ENCODE measurements around the gene PDGFC.

PDGFC gene, protein sequence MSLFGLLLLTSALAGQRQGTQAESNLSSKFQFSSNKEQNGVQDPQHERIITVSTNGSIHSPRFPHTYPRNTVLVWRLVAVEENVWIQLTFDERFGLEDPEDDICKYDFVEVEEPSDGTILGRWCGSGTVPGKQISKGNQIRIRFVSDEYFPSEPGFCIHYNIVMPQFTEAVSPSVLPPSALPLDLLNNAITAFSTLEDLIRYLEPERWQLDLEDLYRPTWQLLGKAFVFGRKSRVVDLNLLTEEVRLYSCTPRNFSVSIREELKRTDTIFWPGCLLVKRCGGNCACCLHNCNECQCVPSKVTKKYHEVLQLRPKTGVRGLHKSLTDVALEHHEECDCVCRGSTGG

DNA sequence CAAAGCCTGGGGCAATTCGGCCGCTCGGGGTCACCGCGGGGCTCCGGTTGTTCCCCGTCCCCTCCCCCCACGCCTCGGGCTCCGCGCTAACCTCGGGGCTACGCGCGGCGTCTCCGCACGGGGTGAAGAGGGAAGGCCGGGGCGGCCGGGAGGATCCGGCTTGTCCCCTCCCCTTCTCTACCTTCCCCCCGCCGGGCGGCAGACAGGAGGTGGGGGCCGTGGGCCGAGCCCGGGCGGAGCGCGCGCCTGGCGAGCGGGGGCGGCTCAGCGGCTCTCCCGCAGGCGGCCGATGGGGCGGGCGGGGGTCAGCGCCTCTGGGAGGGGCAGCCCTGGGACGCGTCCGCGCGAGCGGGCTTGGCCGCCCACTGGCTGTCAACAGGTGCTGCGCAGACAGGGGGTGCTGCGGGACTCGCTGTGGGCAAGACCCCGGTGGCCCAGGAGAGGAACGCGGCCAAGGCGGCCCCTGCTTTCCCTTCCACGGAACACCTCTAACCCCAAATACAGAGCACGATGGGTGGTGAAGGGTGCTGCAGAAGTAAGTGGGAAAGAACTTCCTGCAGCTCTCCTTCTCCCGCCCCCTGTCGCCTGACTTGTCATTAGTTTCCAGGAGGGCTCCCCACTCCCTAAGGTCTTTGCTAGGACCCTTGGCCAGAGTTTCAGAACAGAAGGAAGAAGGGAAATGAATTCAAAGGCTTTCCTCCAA lies at the start of gene PDGFC:
PDGFC (minus strand) TSS at position 124 of the 703 bp plus-strand sequence. CDS start 896 bp downstream, outside the sequence.
- Mint-ChIP-seq H3K27me3 (peaks cover 64% of the 10 kb centered on the region), H3K9me3 (peaks cover 0 to 6% of the 10 kb centered on the region in 2 donors), H3K4me3 (peak within 1 kb of the TSS; percentile 65 to 69), H3K4me1 (peaks cover 8% of the 10 kb centered on the region), H3K27ac (no peak within 1 kb of the TSS)
- DNase-seq (peak; percentile 6 to 9), ATAC-seq (peak; percentile 72)

DNA sequence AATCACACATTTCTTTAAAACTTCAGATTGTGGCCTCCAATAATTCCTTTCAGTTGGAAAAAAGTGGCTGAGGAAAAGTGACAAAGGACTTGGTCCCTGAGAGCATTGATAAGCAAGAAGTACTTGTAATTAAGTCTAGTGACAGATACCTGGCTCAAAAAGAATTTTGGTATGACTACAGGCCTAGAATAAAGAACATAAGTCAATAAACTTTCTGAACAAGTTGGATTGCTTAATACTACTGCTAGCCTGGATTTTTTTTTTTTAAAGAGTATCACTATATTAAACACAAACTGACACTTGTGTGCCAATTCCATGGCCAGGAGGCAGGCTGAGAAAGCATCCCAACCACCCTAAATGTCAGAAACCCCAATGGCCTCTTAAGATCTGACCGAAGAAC lies 49.3 kb upstream of the PDGFC start:
- ATAC-seq (no peak), DNase-seq (no peak)
- peaks cover 0 to 7% of the 10 kb centered on the region in 2 donors for H3K9me3 Mint-ChIP-seq
- H3K27ac Mint-ChIP-seq = no peak overlapping the region
- no peak overlapping the region for H3K4me3 Mint-ChIP-seq
- H3K27me3 Mint-ChIP-seq = no peaks in the 10 kb centered on the region
- H3K4me1 Mint-ChIP-seq = no peaks in the 10 kb centered on the region

DNA sequence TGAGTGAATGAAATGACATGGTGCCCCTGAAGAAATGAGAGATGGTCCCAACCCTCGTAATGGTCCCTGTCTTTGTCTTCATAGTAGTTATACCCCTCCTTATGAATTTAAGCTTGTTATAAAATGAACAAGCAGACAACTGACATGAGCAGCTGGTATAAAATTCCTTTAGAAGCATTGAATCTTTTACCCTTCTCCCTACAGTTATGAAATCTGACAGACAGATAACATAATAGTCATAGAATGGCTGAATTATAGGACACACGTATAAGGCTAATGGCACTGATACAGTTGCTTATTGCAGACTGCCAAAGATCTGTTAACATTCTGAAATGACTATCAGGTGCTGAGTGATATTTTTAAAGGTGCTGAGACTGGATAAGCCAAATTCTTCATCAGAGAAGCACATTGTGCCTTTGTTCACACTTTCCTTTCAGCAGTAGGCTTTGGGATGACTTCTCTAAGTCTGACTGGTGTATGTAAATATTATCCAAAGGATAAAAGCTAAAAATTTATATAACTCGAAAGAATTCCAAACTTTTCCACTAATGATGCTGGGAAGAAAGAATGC lies 47.4 kb upstream of the PDGFC start:
- Mint-ChIP-seq H3K9me3 (peaks cover 0 to 7% of the 10 kb centered on the region in 2 donors), H3K4me3 (no peak overlapping the region), H3K27me3 (no peaks in the 10 kb centered on the region), H3K4me1 (no peaks in the 10 kb centered on the region), H3K27ac (no peak overlapping the region)
- DNase-seq (no peak), ATAC-seq (no peak)

DNA sequence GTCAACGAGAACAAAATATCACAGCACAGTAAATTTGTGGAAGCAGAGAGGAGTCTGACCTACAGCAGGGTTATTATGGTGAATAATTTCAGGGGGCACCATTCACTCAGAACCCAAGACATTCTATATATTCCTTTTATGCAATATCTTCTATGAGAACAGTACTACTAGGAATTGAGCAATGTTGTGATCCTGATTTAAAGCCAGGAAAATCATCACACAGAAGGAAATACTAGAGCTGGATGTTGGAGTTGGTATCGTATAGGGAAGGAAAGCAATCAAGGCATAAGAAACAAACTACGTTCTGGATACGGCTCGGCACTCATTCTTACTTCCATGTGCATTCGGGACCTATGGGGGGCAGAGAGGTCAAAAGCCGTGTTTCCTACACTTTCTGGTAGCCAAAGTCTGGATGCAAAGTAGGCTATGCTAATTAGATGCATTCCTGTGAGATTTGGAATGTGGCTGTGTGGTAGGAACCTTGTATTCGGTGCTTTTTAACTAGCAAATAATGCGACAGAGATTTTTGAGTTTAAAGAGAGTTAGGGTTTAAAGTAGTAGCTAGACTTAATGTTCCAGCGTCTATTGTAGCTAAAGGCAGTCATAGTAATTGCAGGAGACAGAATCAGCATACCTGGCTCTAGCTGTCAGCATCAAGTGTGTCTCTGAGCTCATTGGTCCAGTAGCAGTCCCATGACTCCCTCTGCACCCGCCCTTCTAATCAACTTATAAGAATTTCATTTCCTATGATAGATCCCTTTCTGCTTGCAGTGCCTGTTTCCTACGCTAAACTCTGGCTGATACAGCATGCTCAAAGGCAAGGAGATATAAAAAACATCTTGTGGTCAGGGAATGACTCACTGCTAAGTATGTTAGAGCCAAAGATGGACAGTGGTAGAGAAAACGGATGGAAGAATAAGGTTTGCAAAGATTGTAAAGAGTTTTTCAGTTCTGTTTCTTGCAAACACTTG lies 43.3 kb upstream of the PDGFC start:
- H3K9me3 Mint-ChIP-seq = no peaks in the 10 kb centered on the region
- H3K4me3 Mint-ChIP-seq = no peak overlapping the region
- no peaks in the 10 kb centered on the region for H3K4me1 Mint-ChIP-seq
- DNase-seq (no peak), ATAC-seq (no peak)
- H3K27me3 Mint-ChIP-seq = no peaks in the 10 kb centered on the region
- H3K27ac Mint-ChIP-seq = no peak overlapping the region

DNA sequence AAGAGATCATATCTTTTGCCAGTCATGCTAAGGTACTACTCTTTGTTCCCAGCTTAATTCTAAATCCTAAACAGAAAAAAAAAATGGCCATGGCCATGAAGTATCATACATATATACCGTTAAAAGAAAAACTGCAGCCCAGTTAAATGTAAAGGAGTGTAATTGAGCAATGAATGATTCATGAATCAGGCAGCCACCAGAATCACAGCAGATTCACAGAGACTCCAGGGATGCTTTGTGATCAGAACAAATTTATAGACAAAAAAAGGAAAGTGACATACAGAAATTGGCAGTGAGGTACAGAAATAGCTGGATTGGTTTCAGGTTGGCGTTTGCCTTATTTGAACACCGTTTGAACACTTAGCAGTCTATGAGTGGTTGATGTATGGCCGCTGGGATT lies 42.1 kb upstream of the PDGFC start:
- no peak for ATAC-seq
- DNase-seq = no peak
- H3K27ac Mint-ChIP-seq = no peak overlapping the region

DNA sequence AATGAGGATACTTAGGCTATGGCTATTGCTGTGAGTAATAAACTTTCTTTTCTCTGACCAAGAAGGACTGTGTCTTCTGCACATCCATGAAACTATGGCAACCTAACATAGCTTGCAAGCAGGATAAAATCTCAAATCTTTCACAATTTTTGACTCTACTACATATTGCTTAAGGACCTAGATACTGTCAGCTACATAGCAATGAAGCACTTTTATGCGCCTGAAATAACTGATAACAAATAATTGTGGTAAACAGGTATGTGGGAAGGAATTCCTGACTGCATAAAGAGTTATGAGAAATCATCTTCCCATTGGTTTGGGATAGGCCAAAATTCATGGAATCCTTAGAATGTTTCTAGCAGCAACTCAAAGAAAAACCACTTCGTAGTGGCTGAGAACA lies 41.2 kb upstream of the PDGFC start:
- Mint-ChIP-seq H3K27ac (no peak overlapping the region), H3K4me3 (no peak overlapping the region), H3K4me1 (no peaks in the 10 kb centered on the region), H3K9me3 (no peaks in the 10 kb centered on the region), H3K27me3 (no peaks in the 10 kb centered on the region)
- ATAC-seq (no peak), DNase-seq (no peak)

More for the DNA sequence above, 42.1 kb upstream of the PDGFC start:
- Mint-ChIP-seq H3K4me1 (no peaks in the 10 kb centered on the region), H3K4me3 (no peak overlapping the region), H3K9me3 (no peaks in the 10 kb centered on the region), H3K27me3 (no peaks in the 10 kb centered on the region)

DNA sequence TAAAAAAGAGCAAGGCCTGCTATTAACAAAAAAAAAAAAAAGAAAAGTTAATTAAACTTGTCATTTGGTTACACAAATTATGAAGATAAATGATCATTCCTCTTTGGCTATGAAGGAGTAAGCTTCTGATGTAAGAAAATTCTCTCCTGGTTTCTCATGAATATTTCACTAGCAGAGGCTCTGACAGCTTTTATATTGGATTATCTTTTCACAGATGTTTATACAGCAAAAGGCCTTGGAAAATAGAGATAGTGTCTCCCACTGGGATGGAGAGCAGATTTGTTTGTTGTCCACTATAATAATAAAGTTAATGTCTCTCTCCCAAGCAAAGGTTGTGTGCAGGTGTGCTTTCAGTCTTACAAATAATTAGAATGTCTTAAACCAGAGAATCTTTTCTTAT lies 40.7 kb upstream of the PDGFC start:
- Mint-ChIP-seq H3K27ac (no peak overlapping the region), H3K4me3 (no peak overlapping the region), H3K4me1 (no peaks in the 10 kb centered on the region), H3K27me3 (no peaks in the 10 kb centered on the region), H3K9me3 (no peaks in the 10 kb centered on the region)
- no peak for DNase-seq
- ATAC-seq = no peak

DNA sequence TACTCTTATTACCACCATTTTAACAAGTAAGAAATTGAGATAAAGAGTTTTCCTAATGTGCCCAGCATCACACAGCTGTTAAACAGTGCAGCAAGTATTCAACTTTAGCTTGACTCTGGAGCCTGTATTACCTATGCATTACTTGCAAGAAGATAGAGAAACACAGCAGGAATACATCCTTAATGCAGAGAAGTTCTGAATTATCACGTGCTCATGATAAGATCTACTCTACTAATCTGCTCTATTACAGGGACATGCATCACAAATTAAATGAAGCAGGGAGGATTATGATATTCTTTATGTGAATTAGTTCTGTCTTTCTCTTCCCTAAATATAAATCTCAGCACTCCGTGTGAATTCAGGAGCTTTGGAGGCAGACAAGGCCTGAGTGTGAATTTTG lies 39.0 kb upstream of the PDGFC start:
- Mint-ChIP-seq H3K4me1 (no peaks in the 10 kb centered on the region), H3K27me3 (no peaks in the 10 kb centered on the region), H3K4me3 (no peak overlapping the region), H3K27ac (no peak overlapping the region), H3K9me3 (no peaks in the 10 kb centered on the region)
- DNase-seq = no peak
- no peak for ATAC-seq

DNA sequence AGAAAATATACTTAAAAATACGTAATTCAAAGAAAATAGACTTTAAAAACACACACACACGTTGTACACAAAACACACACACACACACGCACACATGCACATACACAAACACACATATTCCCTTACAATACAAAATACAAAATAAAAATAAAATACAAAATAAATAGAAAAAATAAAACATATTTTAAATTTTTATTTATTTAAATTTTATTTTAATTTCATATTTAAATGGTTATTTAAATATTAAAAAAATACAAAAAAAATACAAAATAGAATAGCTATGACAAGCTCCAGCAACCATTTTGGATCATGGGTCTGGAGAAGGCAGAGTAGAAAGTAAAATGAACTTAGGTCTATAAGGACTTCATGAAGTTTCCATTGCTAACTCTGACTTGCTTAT lies 34.2 kb upstream of the PDGFC start:
- ATAC-seq (no peak), DNase-seq (no peak)
- Mint-ChIP-seq H3K9me3 (peaks cover 0 to 3% of the 10 kb centered on the region in 2 donors), H3K27ac (no peak overlapping the region), H3K4me3 (no peak overlapping the region), H3K4me1 (no peaks in the 10 kb centered on the region), H3K27me3 (no peaks in the 10 kb centered on the region)

DNA sequence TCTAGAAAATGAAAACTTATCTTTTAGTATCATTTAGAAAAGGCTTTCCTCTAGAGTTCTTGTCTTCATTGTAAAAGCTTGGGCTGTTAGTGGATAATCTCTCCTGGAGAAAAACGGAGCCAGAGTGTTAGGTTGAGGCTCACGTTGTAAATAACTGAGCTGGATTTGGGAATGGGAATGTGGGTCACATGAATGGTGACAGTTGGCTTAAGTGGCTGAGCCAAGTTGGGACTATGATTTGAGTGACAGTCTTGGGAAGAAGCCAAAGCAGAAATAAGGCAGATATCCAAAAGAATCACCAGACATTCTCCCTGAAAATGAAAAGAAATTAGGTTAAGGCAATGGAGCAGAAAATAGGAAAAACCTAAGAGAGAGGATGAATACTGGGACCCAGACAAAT lies 33.6 kb upstream of the PDGFC start:
- Mint-ChIP-seq H3K27me3 (no peaks in the 10 kb centered on the region), H3K4me1 (no peaks in the 10 kb centered on the region), H3K4me3 (no peak overlapping the region), H3K27ac (no peak overlapping the region), H3K9me3 (peaks cover 0 to 3% of the 10 kb centered on the region in 2 donors)
- no peak for DNase-seq
- no peak for ATAC-seq

DNA sequence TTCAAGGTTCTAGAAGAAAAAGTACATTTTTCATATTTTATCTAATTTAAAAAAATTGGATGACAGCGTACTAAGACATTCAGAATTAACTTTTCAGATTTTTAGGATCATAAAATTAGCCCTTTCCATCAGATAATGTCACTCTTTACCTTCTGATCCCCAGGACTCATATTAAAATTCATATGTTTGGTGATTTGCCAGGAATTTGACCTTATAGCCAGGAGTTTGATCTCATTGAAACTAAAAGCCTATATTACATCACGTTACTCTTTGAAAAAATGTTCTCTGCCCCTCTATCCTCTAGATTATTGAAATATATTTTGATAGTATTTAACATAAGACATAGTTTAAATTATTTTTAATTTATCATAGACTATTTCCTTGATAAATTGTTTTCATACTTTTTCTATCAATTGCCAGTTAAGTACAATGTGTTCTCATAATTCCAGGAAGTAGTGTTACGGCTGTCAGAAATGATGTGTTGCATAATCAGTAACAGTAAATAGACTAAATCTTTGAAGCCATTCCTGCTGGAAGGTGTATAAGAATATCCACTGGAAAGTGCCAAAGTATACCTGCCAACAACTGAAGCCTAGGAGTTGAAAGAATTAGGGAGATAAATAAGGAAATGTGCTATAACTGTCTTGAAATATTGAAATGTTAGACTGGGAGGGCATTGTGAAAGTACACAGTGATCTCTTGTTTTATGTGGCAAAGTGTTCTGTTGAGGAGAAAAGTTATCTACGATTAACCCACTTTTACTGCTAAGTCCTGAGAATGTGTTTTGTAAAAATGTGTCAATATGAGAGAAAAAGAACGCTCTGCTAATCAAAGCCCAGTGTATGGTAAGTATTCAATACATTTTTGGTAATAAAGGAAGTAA lies 32.9 kb upstream of the PDGFC start:
- H3K27ac Mint-ChIP-seq = no peak overlapping the region
- H3K27me3 Mint-ChIP-seq = no peaks in the 10 kb centered on the region
- DNase-seq (no peak), ATAC-seq (no peak)
- no peaks in the 10 kb centered on the region for H3K4me1 Mint-ChIP-seq
- no peak overlapping the region for H3K4me3 Mint-ChIP-seq
- H3K9me3 Mint-ChIP-seq = peaks cover 1 to 3% of the 10 kb centered on the region in 2 donors

DNA sequence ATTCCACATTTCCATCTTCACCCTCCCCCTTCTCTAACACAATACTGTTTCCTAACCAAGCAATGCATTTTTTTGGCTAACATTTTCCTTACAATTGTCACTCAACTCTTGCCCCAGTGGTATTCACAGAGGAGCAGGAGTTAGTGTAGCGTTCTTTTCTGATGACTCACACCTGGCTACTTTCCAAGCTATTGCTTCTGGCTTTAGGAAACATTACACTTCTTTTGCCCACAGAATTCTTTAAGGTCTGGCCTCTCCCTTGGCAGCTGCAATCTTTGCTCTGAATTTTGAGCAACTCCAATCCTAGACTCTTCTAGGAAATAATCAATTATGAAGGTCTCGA lies 27.5 kb upstream of the PDGFC start:
- DNase-seq (no peak), ATAC-seq (no peak)
- no peak overlapping the region for H3K4me3 Mint-ChIP-seq
- H3K9me3 Mint-ChIP-seq = peaks cover 11 to 40% of the 10 kb centered on the region in 2 donors
- H3K27me3 Mint-ChIP-seq = no peaks in the 10 kb centered on the region
- H3K27ac Mint-ChIP-seq = peak overlapping the region in 1 of 2 donors; percentile 63
- no peaks in the 10 kb centered on the region for H3K4me1 Mint-ChIP-seq

DNA sequence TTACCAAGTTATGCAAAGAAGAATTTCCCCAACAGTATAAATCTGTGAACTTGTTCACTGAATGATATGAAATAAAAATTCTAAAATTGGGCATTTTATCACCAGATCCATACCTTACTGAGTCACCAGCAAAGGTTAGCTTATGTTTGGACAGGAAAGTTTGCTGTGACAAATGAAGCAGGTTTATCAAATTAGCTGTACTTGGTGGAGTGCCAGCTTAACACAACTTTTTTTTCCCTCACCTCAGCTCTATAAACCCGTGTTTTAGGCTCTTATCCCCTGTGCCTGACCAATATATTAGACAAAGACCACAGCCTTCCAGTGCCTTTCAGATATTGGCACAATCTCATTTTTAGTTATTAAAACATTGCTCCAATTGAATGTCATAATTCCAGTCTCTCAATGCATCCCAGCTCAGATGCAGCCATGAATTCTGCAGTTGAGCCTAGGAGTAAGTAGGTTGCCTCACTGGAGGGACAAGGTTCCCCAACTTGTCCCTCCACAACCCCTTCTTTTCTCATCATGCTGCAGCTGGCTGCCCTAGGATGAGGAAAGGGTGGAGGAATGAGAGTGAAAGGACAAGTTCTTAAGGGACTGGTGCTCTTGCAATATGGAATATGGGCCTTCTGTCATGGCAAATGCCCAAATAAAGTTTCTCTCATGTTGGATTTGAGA lies 27.0 kb upstream of the PDGFC start:
- Mint-ChIP-seq H3K4me1 (no peaks in the 10 kb centered on the region), H3K4me3 (no peak overlapping the region), H3K9me3 (peaks cover 11 to 40% of the 10 kb centered on the region in 2 donors), H3K27me3 (no peaks in the 10 kb centered on the region), H3K27ac (no peak overlapping the region)
- no peak for ATAC-seq
- DNase-seq = no peak

DNA sequence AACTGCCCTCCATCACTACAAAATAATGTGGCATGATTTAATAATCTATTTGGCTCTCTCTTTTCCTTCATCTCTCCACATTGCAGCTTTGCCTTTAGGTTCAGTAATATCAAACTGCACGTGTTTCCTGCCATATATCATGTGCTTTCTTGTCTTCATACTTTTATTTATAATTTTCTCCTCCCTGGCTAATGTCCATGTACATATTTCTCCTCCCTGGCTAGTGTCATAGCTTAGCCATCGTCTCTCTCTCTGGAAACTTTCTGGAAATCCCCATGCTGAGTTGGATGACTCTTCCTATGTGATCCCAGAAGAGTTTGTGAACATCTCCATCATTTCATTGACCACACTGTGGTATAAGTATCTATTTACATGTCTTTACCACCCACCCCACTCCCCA lies 21.3 kb upstream of the PDGFC start:
- Mint-ChIP-seq H3K4me1 (no peaks in the 10 kb centered on the region), H3K4me3 (no peak overlapping the region), H3K9me3 (peaks cover 23 to 45% of the 10 kb centered on the region in 2 donors), H3K27ac (no peak overlapping the region), H3K27me3 (no peaks in the 10 kb centered on the region)
- ATAC-seq (no peak), DNase-seq (no peak)

All from stimulated activated naive CD8-positive, alpha-beta T cell treated with anti-CD3 and anti-CD28 coated beads, Interleukin-15, amount 100 ng/mL, for 72 hours (primary cell).